Astrocyte (in vitro differentiated cells and primary cell): Measurements from ENCODE around the gene SHISA3. TPM values are rescaled to one million over a fixed set of nuclear protein-coding genes. Genes with fewer than 3 reads are reported as not detected.

Experiments
- DNase-seq: peaks from one replicate; pipeline ENCODE4 v3.0.0-alpha.2; 2010; ENCODE audit warnings: low read depth
- FAIRE-seq: peaks from 2 replicates; lab custom pipeline; 2011; peaks lifted over from hg19 to GRCh38; lab: Jason Lieb, UNC
- H2AFZ ChIP-seq: 2 replicates; pipeline ENCODE4 v1.6.0; 2012; ENCODE audit warnings: low read depth, low read length, inconsistent platforms
- H3K27ac ChIP-seq: 2 replicates; pipeline ENCODE4 v1.5.1; 2011; ENCODE audit warnings: low read depth, low read length, inconsistent platforms
- H3K27me3 ChIP-seq: 2 replicates; pipeline ENCODE4 v1.6.0; 2011; ENCODE audit warnings: low read length, inconsistent platforms; ENCODE audit not compliant: insufficient read depth
- H3K36me3 ChIP-seq: 2 replicates; pipeline ENCODE4 v1.5.1; 2011; ENCODE audit warnings: low read length, inconsistent platforms; ENCODE audit not compliant: insufficient read depth
- H3K4me1 ChIP-seq: 2 replicates; pipeline ENCODE4 v1.5.1; 2011; ENCODE audit warnings: low read length, inconsistent platforms; ENCODE audit not compliant: insufficient read depth
- H3K4me2 ChIP-seq: 2 replicates; pipeline ENCODE4 v1.6.0; 2012; ENCODE audit warnings: low read length, inconsistent platforms
- H3K4me3 ChIP-seq: 2 replicates; pipeline ENCODE4 v1.5.1; 2011; ENCODE audit warnings: low read depth, mild to moderate bottlenecking, low read length, inconsistent platforms; ENCODE audit not compliant: insufficient read depth
- H3K79me2 ChIP-seq: 2 replicates; pipeline ENCODE4 v1.6.0; 2012; ENCODE audit warnings: mild to moderate bottlenecking, low read length, inconsistent platforms; ENCODE audit not compliant: insufficient read depth
- H3K9ac ChIP-seq: 2 replicates; pipeline ENCODE4 v1.6.0; 2012; ENCODE audit warnings: mild to moderate bottlenecking, low read length, inconsistent platforms
- H3K9me3 ChIP-seq: 2 replicates; pipeline ENCODE4 v1.5.1; 2012; ENCODE audit warnings: low read depth, mild to moderate bottlenecking, low read length, inconsistent platforms; ENCODE audit not compliant: insufficient read depth
- H4K20me1 ChIP-seq: 2 replicates; pipeline ENCODE4 v1.6.0; 2012; ENCODE audit warnings: low read length, inconsistent platforms; ENCODE audit not compliant: insufficient read depth
- H3K27ac Mint-ChIP-seq: one replicate; pipeline ENCODE4 v1.8.0; 2021; ENCODE audit warnings: mild to moderate bottlenecking, mixed read lengths; ENCODE audit not compliant: unreplicated experiment
- H3K27me3 Mint-ChIP-seq: one replicate; pipeline ENCODE4 v1.8.0; 2021; ENCODE audit warnings: low read depth, mixed read lengths; ENCODE audit not compliant: unreplicated experiment
- H3K36me3 Mint-ChIP-seq: one replicate; pipeline ENCODE4 v1.8.0; 2021; ENCODE audit warnings: low read depth, mixed read lengths; ENCODE audit not compliant: unreplicated experiment
- H3K4me1 Mint-ChIP-seq: one replicate; pipeline ENCODE4 v1.8.0; 2021; ENCODE audit warnings: low read depth, mixed read lengths; ENCODE audit not compliant: unreplicated experiment
- H3K4me3 Mint-ChIP-seq: one replicate; pipeline ENCODE4 v1.8.0; 2021; ENCODE audit warnings: mild to moderate bottlenecking, moderate library complexity, mixed read lengths; ENCODE audit not compliant: unreplicated experiment
- H3K9me3 Mint-ChIP-seq: one replicate; pipeline ENCODE4 v1.8.0; 2021; ENCODE audit warnings: mild to moderate bottlenecking, mixed read lengths; ENCODE audit not compliant: unreplicated experiment
- CTCF ChIP-seq: IDR thresholded peaks from 2 replicates; pipeline ENCODE4 v1.5.1; 2011; ENCODE audit warnings: low read depth, mild to moderate bottlenecking, inconsistent platforms, low read length, moderate library complexity; ENCODE audit not compliant: insufficient read depth
- EZH2 ChIP-seq: IDR thresholded peaks from 2 replicates; pipeline ENCODE4 v1.6.1; 2012; ENCODE audit warnings: mild to moderate bottlenecking, low read length, inconsistent platforms; ENCODE audit not compliant: insufficient read depth
- total RNA-seq: library from RNA; stranded (reverse); gene quantifications from 2 replicates; pipeline ENCODE4 v1.2.1, GENCODE V29; 2021

The SHISA3 gene
- total RNA-seq, 1 donor from 2014 or later: not detected

GRCh38 chr4:42377497-42377896 is 19.8 kb upstream of the SHISA3 start:
- H3K27me3 ChIP-seq: peaks cover 2% of the 10 kb centered on the region
- H3K27me3 Mint-ChIP-seq: no peaks in the 10 kb centered on the region
- TF ChIP-seq CTCF (no peak), EZH2 (no peak)
- no peak overlapping the region for H2AFZ ChIP-seq
- H3K36me3 ChIP-seq: no peaks in the 10 kb centered on the region
- no peak overlapping the region for H3K27ac Mint-ChIP-seq
- H3K4me1 ChIP-seq: no peaks in the 10 kb centered on the region
- no peaks in the 10 kb centered on the region for H4K20me1 ChIP-seq
- H3K79me2 ChIP-seq: no peaks in the 10 kb centered on the region
- no peaks in the 10 kb centered on the region for H3K4me1 Mint-ChIP-seq
- no peak overlapping the region for H3K4me2 ChIP-seq
- H3K9me3 Mint-ChIP-seq: no peaks in the 10 kb centered on the region
- no peaks in the 10 kb centered on the region for H3K36me3 Mint-ChIP-seq
- no peak overlapping the region for H3K4me3 ChIP-seq
- no peaks in the 10 kb centered on the region for H3K9me3 ChIP-seq
- FAIRE-seq (no peak), DNase-seq (no peak)
- no peak overlapping the region for H3K4me3 Mint-ChIP-seq
- no peak overlapping the region for H3K9ac ChIP-seq
- no peak overlapping the region for H3K27ac ChIP-seq

- no peaks in the 10 kb centered on the region for H3K9me3 ChIP-seq
- no peaks in the 10 kb centered on the region for H4K20me1 ChIP-seq
- H3K27me3 ChIP-seq: peaks cover 2% of the 10 kb centered on the region
- Mint-ChIP-seq H3K9me3 (no peaks in the 10 kb centered on the region), H3K27ac (no peak overlapping the region), H3K4me1 (no peaks in the 10 kb centered on the region), H3K36me3 (no peaks in the 10 kb centered on the region), H3K4me3 (no peak overlapping the region), H3K27me3 (peaks cover under 1% of the 10 kb centered on the region)
- no peak overlapping the region for H3K9ac ChIP-seq
- H3K79me2 ChIP-seq: no peaks in the 10 kb centered on the region
- H3K4me2 ChIP-seq: no peak overlapping the region
- TF ChIP-seq EZH2 (no peak), CTCF (no peak)
- FAIRE-seq (no peak), DNase-seq (no peak)
- no peaks in the 10 kb centered on the region for H3K4me1 ChIP-seq
- H3K4me3 ChIP-seq: no peak overlapping the region
- no peak overlapping the region for H2AFZ ChIP-seq
- H3K36me3 ChIP-seq: no peaks in the 10 kb centered on the region
- no peak overlapping the region for H3K27ac ChIP-seq
These were observed 15.6 kb upstream of the SHISA3 start for GRCh38 chr4:42381666-42382065.

DNA sequence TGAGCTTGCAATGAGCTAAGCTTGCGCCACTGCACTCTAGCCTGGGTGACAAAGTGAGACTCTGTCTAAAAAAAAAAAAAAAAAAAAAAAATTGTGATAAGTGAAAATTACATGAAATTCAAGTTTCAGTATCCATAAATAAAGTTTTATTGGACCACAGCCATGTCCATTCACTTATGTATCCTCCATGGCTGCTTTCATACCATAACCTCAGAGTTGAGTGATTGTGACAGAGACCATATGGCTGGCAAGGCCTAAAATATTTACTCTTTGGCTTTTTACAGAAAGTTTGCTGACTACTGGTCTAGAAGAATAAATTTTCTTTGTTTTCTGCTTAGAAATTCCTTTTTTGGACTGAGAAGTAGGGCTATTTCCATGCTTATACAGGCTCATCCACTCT is 11.8 kb upstream of the SHISA3 start:
- no peaks in the 10 kb centered on the region for H3K9me3 ChIP-seq
- TF ChIP-seq EZH2 (no peak), CTCF (no peak)
- no peaks in the 10 kb centered on the region for H3K4me1 ChIP-seq
- H2AFZ ChIP-seq: no peak overlapping the region
- Mint-ChIP-seq H3K9me3 (no peaks in the 10 kb centered on the region), H3K4me3 (no peak overlapping the region), H3K36me3 (no peaks in the 10 kb centered on the region), H3K27me3 (peaks cover 10% of the 10 kb centered on the region), H3K27ac (no peak overlapping the region), H3K4me1 (no peaks in the 10 kb centered on the region)
- no peak overlapping the region for H3K27ac ChIP-seq
- FAIRE-seq: no peak
- no peak overlapping the region for H3K9ac ChIP-seq
- no peak overlapping the region for H3K4me2 ChIP-seq
- H3K27me3 ChIP-seq: no peaks in the 10 kb centered on the region
- no peaks in the 10 kb centered on the region for H3K36me3 ChIP-seq
- DNase-seq: no peak
- H3K79me2 ChIP-seq: no peaks in the 10 kb centered on the region
- H4K20me1 ChIP-seq: no peaks in the 10 kb centered on the region
- H3K4me3 ChIP-seq: no peak overlapping the region
